SK-N-SH treated with all-trans-retinoic acid at 6 μM for 48 hours (cell line): ENCODE results near the gene SEPHS2.

Experiments
- ARNTL ChIP-seq: fragments of 450-650 bp; formaldehyde crosslinking; IDR thresholded peaks from 2 replicates; pipeline ENCODE4 v1.5.0; 2020; ENCODE audit warnings: low read depth, mild to moderate bottlenecking, moderate library complexity, borderline replicate concordance
- BACH2 ChIP-seq: fragments of 250-450 bp; sonication (Bioruptor Pico); IDR thresholded peaks from 2 replicates; pipeline ENCODE4 v1.9.0; 2021; ENCODE audit warnings: mild to moderate bottlenecking, borderline replicate concordance
- SNAI2 ChIP-seq: fragments of 250-450 bp; sonication (Bioruptor Pico); IDR thresholded peaks from 2 replicates; pipeline ENCODE4 v1.5.0; 2020; ENCODE audit warnings: mild to moderate bottlenecking, moderate library complexity
- TOX ChIP-seq: fragments of 250-450 bp; sonication (Bioruptor Pico); IDR thresholded peaks from 2 replicates; pipeline ENCODE4 v1.8.0; 2021; ENCODE audit warnings: mild to moderate bottlenecking, moderate library complexity, borderline replicate concordance
- ZNF565 ChIP-seq: fragments of 450-650 bp; formaldehyde crosslinking; conservative IDR thresholded peaks from 2 replicates; pipeline ENCODE4 v1.5.0; 2020; ENCODE audit warnings: low read depth, mild to moderate bottlenecking, moderate library complexity
- ZNF8 ChIP-seq: fragments of 450-650 bp; formaldehyde crosslinking; IDR thresholded peaks from 2 replicates; pipeline ENCODE4 v1.5.0; 2020; ENCODE audit warnings: mild to moderate bottlenecking, moderate library complexity

- TF ChIP-seq ZNF565 (CRISPR knock-in tag) (no peak), BACH2 (no peak), SNAI2 (CRISPR knock-in tag) (no peak), ARNTL (CRISPR knock-in tag) (no peak), ZNF8 (CRISPR knock-in tag) (no peak), TOX (CRISPR knock-in tag) (no peak)
Observed at GRCh38 chr16:30446203-30446595, 525 bp upstream of the SEPHS2 start.
